Epithelial cell of prostate (primary cell): ENCODE results near the gene HLA-DPA1.
A peak's percentile ranks its signal among the peaks of the same experiment; 100 is the strongest.
"Not testable (repeated sequence)": the region's sequence is repeated elsewhere in the genome, so short reads cannot be mapped to it uniquely, and the experiment has no call there.

Experiments used
- DNase-seq: peaks from one replicate; pipeline ENCODE4 v3.0.0-alpha.2; 2011; ENCODE audit warnings: low read depth, low spot score
- H3K27ac ChIP-seq: fragments of 450-650 bp; 2 replicates; pipeline ENCODE4 v1.5.1; 2017; ENCODE audit warnings: mild to moderate bottlenecking

The HLA-DPA1 gene

DNA sequence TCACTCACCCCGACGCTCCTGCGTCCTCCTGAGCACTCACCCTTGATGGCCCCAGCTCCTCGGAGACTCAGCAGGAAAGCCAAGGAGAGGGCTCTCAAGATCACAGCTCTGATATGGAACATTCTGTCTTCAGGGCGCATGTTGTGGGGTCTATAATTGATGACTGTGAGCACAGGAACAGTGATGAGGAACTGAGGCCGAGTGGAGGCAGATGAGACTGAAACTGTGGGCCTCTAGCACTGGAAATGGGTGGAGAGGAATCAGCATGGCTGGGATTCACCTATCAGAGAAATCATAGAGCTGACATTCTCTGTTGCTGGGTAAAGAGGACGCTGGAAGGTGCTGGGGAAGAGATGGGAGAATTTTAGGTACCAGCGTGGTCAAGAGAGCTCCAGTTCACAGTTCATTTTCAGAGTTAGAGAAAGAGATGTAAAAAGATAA is at the start of gene HLA-DPA1:
Gene HLA-DPA1 (minus strand): TSS at position 219 of the 441 bp plus-strand sequence.
- H3K27ac ChIP-seq, result no peak within 1 kb of the TSS

GRCh38 chr6:33123181-33123580 is 49.7 kb upstream of the HLA-DPA1 start:
- no peak for DNase-seq
- H3K27ac ChIP-seq, result no peak overlapping the region

More for the DNA sequence above, at the start of gene HLA-DPA1:
- DNase-seq, result no peak

GRCh38 chr6:33120001-33120400 is 46.6 kb upstream of the HLA-DPA1 start:
- DNase-seq, result no peak
- H3K27ac ChIP-seq, result no peak overlapping the region

- H3K27ac ChIP-seq, result no peak overlapping the region
- no peak for DNase-seq
Measured at GRCh38 chr6:33118525-33119123, 45.2 kb upstream of the HLA-DPA1 start.

DNA sequence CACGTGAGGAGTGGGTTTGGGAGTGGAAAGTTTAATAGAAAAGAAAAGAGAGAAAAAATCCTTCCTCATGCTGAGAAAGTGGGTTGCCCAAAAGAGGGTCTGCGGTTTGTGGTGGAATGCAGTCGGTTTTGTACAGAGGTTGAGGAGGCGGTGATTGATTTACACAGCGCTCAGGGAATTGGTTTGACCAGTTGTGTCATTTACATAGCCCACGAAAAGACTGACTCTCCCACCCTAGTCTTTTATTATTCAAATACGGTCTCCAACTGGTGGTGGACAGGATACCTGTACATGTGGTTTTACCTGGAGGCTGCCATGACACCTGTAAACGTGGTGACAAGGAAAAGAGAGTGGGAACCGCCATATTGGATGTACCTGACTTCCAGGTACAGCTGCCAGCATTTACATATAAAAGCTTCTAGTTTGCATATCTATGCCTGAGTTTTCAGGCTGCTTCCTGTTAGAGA is 44.4 kb upstream of the HLA-DPA1 start:
- H3K27ac ChIP-seq, result no peak overlapping the region

DNA sequence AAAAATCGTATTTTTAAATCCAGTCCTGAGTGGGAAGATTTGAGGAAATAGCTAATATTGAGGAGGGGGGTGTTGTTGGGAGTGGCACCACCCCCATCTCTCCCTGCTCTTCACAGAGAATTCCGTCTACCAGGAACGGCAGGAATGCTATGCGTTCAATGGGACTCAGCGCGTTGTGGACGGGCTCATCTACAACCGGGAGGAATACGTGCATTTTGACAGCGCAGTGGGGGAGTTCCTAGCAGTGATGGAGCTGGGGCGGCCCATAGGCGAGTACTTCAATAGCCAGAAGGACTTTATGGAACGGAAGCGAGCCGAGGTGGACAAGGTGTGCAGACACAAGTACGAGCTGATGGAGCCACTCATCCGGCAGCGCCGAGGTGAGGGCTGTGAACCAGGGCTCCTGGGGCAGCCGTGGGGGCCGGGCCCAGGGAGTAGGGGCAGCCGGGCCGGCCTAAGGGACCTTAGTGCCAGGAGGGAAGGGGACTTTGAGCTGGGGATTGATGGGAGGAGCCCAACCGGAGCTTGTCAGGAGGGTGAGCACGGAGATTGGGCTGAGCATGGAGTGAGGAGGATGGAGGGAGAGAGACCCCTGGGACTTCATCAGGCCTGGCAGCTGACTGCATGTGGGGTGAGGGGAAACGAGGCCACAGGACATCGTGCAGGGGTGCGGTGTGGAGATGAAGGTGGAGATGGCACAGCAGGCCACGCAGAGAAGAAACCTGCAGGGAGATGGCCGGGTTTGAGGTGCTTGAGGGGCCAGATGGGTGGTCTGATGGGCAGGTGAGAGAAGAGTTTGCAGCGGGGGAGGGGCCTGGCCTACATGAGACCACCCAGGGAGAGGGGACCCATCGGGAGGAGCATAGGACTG is 43.6 kb upstream of the HLA-DPA1 start:
- H3K27ac ChIP-seq, result no peak overlapping the region
- no peak for DNase-seq

More for the DNA sequence above, 44.4 kb upstream of the HLA-DPA1 start:
- DNase-seq, result no peak

- DNase-seq, result no peak
- H3K27ac ChIP-seq, result no peak overlapping the region
Measured at GRCh38 chr6:33116417-33116816, 43.0 kb upstream of the HLA-DPA1 start.

- DNase-seq, result no peak
- H3K27ac ChIP-seq, result no peak overlapping the region
Measured at GRCh38 chr6:33114406-33114805, 41.0 kb upstream of the HLA-DPA1 start.

DNA sequence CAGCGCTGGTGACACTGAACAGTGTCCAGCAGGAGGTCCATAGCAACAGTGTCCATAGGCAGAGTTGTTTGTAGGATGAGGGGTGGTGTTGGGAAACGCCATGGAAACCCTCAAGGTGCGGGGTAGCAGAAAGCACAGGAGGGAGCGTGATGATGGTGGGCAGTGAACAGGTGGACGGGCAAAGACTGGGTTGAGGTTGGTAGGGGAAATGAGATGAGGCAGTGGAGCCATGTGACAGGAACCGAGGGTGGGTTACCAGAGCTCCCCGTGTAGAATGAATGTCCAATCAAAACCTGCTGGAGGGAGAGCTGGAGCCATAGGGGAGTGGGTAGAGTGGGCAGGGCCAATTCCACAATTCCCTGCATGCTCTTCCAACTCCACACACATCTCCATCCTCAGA is 40.3 kb upstream of the HLA-DPA1 start:
- H3K27ac ChIP-seq, result no peak overlapping the region
- no peak for DNase-seq

DNA sequence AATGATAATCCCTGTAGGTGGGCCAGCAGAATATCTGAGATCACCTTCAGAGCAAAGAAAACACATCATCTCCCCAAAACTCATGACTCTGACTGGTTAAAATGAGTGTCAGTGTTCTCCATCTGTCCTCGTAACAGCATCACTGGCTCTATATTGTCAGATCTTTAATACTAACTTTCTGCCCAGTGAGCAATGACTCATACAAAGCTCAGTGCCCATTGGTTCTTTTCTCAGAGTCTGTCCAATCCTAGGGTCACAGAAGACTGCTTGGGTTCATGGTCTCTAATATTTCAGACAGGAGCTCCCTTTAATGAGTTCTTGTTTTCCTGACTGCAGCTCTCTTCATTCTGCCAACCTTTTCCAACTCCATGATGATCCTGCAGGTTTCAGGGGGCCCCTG is 38.7 kb upstream of the HLA-DPA1 start:
- H3K27ac ChIP-seq, result no peak overlapping the region
- no peak for DNase-seq

- no peak overlapping the region for H3K27ac ChIP-seq
- DNase-seq, result no peak
Measured at GRCh38 chr6:33108307-33108706, 34.9 kb upstream of the HLA-DPA1 start.

DNA sequence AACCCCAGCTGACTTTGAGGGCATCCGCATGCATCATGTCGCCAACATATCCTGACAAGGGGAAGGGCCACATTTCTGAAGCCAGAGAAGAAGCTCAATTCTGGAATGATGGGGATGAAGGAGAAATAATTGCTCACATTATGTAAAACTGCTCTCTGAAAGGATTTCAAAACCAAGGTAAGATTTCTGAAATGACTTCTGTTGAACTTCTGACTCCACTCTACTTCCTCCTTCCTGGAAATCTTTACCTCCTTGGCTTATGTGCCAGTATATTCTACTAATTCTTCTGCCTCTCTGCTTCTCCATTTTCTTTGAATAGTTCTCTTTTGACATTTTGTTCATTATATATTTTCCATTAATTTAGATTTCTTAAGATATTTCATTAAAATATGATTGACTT is 34.2 kb upstream of the HLA-DPA1 start:
- DNase-seq, result no peak

GRCh38 chr6:33105916-33106871 is 32.7 kb upstream of the HLA-DPA1 start:
- no peak for DNase-seq

More for the DNA sequence above, 34.2 kb upstream of the HLA-DPA1 start:
- H3K27ac ChIP-seq, result no peak overlapping the region

DNA sequence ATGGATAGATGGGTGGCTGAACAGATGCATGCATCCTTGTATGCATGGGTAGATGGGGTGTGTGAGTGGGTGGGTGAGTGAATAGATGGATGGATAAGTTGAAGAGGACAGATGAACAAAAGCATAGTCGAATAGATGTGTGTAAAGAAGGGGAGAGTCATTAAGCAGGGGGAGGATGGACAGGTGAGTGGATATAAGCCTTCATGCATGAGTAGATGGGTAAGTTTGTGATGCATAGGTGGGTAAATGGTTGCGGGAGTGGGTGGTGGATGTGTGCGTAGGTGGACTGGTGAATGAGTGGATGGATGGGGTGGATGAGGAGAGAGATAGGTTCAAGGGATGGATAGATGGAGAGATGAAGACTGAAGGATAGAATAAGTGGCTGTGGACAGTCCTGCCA is 31.9 kb upstream of the HLA-DPA1 start:
- no peak overlapping the region for H3K27ac ChIP-seq
- DNase-seq, result no peak

More at GRCh38 chr6:33105916-33106871, 32.7 kb upstream of the HLA-DPA1 start:
- H3K27ac ChIP-seq, result peak overlapping the region; percentile 29

- H3K27ac ChIP-seq, result no peak overlapping the region
- DNase-seq, result no peak
Measured at GRCh38 chr6:33104887-33105286, 31.4 kb upstream of the HLA-DPA1 start.

- DNase-seq, result no peak
- H3K27ac ChIP-seq, result no peak overlapping the region
Measured at GRCh38 chr6:33103776-33104175, 30.3 kb upstream of the HLA-DPA1 start.

DNA sequence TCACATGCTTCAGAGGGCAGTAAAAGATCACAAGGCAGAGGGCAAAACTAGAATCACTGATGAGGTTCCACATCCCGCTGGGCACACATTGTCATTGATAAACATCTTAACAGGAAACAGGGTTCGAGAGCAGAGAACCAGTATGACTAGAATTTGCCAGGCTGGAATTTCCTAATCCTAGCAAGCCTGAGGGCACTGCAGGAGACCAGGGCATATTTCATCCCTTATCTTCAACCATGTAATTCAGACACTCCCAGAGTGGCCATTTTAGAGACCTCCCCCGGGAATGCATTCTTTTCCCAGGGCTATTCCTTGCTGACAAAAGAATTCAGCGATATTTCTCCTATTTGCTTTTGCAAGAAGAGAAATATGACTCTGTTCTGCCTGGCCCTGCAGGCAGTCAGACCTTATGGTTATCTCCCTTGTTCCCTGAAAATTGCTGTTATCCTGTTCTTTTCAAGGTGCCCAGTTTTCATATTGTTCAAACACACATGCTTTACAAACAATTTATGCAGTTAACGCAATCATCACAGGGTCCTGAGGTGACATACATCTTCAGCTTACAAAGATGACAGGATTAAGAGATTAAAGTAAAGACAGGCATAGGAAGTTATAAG is 27.8 kb upstream of the HLA-DPA1 start:
- DNase-seq, H3K27ac ChIP-seq: not testable (repeated sequence)

GRCh38 chr6:33095681-33096080 is 22.2 kb upstream of the HLA-DPA1 start:
- no peak overlapping the region for H3K27ac ChIP-seq
- peak; percentile 24 for DNase-seq

DNA sequence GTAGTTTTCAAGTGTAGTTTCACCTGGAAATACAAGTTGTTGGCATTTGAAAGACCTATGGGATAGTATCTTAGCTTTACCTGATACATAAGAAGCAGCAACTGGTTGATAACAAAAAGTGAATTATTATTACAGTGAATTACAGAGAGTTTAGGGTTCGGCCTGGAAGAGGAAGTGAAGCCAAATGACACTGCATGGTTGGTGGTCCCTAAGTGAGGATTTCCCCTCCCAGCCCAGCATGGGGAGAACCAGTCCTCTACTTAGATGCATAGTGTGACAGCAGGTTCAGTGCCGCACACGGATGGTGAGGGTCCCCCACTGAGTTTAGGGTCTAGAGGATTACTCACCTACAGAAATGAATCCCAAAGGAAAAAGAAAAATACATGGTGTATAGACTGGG is 20.4 kb upstream of the HLA-DPA1 start:
- no peak overlapping the region for H3K27ac ChIP-seq
- DNase-seq, result no peak

DNA sequence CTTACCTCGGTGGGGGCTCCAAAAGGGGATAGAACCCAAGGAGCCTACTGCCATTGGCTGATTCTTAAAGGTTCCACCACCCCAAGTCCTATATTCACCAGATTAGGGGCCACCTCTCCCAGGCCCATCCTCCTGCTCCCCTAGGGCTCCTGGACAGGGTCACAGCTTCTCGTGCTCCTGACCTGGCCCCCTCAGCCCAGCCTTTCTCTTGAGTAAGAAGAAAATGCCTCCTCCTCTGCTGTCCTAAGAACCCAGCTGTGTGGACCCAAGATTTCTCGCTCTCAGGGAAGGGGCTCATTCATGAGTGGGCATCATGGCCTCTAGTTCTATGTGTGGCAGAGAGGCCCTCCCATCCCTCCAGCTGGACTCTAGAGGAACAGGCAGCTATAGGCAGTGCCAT is 18.9 kb upstream of the HLA-DPA1 start:
- DNase-seq, result no peak

More for the DNA sequence above, 18.9 kb upstream of the HLA-DPA1 start:
- no peak overlapping the region for H3K27ac ChIP-seq
